Fibroblast of pulmonary artery (primary cell): ENCODE measurements around the gene ASXL2.

Experiments used
- DNase-seq: peaks from one replicate; pipeline ENCODE4 v3.0.0-alpha.2; 2010; ENCODE audit warnings: low read depth
- H3K4me3 ChIP-seq: replicated peaks from 2 replicates; pipeline ENCODE4 v1.5.1; 2011; ENCODE audit warnings: low read depth, mild to moderate bottlenecking, control low read depth, low read length, moderate library complexity
- TF ChIP-seq, protein P1 (sequence below): IDR thresholded peaks from 2 replicates; pipeline ENCODE4 v1.5.1; 2011; ENCODE audit warnings: mild to moderate bottlenecking, control low read depth, low read length, inconsistent platforms; ENCODE audit errors: missing control alignments

Gene ASXL2

DNA sequence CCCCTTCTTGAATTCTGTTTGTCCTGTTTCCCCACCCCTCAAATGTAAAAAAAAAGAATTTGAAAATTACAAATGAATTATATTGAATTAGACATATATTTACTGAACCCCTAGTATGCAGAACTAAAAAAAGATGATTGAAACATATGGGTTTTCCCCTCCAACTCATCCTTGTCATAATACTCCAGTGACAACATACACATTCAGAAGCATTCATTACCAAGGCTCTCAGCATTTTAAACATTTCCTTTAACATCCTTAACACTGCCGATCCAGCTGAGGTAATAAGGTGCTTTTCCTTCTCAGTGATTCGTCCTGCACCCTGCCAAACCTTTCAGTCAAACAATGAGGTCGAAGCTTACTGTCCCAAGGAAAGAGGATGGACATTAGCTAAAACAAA is 151.8 kb downstream of the ASXL2 start:
- DNase-seq, result no peak
- no peak overlapping the region for H3K4me3 ChIP-seq
- TF ChIP-seq, protein P1, sequence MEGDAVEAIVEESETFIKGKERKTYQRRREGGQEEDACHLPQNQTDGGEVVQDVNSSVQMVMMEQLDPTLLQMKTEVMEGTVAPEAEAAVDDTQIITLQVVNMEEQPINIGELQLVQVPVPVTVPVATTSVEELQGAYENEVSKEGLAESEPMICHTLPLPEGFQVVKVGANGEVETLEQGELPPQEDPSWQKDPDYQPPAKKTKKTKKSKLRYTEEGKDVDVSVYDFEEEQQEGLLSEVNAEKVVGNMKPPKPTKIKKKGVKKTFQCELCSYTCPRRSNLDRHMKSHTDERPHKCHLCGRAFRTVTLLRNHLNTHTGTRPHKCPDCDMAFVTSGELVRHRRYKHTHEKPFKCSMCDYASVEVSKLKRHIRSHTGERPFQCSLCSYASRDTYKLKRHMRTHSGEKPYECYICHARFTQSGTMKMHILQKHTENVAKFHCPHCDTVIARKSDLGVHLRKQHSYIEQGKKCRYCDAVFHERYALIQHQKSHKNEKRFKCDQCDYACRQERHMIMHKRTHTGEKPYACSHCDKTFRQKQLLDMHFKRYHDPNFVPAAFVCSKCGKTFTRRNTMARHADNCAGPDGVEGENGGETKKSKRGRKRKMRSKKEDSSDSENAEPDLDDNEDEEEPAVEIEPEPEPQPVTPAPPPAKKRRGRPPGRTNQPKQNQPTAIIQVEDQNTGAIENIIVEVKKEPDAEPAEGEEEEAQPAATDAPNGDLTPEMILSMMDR, result no peak

DNA sequence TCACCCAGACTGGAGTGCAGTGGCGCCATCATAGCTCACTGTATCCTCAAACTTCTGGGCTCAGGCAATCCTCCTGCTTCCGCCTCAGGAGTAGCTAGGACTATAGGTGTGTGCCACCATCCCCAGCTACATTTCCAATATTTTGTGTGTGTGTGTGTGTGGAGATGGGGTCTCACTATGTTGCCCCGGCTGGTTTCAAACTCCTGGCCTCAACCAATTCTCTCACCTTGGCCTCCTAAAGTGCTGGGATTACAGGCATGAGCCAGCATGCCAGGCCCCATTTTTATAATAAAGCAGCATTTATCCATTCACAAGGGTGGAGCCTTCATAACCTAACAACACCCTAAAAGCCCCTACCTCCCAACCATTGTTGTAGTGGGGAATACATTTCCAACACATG is 152.4 kb downstream of the ASXL2 start:
- TF ChIP-seq, protein P1, result no peak
- no peak overlapping the region for H3K4me3 ChIP-seq
- DNase-seq, result no peak

DNA sequence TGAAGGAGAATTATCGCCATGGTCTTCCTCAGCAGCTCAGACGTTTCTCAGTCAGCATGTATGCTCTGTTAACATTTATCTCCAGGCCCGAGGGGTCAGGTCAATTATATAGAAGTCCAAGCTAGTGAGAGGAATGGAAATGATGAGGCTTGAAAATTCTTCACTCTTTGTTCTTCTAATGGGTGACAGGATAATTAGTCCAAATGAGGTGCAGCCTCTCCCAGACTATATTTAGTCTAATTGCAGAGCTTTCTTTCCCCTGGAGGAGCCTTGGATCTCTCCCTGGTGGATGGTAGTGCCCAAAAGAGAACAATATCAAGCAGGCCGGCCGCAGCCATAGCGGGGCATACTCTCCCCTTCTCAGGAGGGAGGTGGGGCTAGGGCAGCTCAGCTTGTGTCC is 153.5 kb downstream of the ASXL2 start:
- DNase-seq, result no peak
- no peak overlapping the region for H3K4me3 ChIP-seq
- TF ChIP-seq, protein P1, result no peak

DNA sequence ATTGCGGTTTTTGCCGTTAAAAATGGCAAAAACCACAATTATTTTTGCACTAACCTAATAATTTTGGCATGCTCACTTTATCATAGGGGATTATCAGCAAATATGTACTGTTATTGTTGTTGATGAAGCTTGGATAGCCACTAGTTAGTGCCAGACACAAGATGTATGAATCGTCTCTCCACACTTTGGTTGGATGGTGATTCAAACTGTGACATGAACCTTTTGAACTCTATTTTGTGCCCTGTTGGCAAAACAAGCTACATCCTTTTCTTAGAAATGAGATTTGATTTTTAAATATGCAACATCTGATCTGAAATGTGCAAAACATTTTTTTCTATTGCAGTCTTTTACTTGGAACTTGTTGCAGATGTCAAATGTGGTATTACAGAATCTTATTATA is 156.1 kb downstream of the ASXL2 start:
- DNase-seq, result no peak
- TF ChIP-seq, protein P1, result no peak
- no peak overlapping the region for H3K4me3 ChIP-seq

DNA sequence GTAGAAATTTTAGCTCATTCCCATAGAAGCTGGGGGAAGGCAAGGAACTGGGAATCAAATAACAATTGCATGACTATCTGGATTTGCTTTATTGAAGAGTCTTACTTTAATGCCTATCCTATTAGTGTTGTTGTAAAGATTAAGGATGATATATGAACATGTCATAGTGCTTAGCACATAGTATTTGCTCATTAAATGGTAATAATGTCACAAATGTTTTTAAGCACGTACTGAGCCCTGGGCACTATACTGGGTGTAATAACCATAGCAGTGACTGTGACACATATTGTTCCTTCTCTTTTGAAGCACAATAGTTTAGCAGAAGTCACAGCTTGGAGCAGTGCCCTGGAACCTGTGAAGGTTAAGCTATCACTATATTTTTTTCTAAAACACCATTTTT is 157.7 kb downstream of the ASXL2 start:
- no peak for DNase-seq
- no peak overlapping the region for H3K4me3 ChIP-seq
- TF ChIP-seq, protein P1, result no peak

DNA sequence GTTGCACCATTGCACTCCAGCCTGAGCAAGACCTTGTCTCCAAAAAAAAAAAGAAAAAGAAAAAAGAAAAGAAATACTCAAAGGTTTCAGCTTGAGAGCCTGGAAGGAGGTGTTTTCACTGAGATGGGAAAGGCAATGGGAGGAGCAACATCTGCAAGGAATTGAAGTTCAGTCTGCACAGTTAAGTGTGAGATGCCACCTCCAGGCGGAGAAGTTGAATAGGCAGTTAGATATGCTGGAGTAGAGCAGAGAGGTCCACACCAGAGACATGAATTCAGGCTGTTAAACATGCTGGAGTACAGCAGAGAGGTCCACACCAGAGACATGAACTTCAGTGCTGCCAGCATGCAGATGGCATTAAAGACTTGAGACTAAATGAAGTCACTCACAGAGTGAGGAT is 163.5 kb downstream of the ASXL2 start:
- TF ChIP-seq, protein P1, result peak; percentile 1
- peak; percentile 14 for DNase-seq
- H3K4me3 ChIP-seq, result no peak overlapping the region

DNA sequence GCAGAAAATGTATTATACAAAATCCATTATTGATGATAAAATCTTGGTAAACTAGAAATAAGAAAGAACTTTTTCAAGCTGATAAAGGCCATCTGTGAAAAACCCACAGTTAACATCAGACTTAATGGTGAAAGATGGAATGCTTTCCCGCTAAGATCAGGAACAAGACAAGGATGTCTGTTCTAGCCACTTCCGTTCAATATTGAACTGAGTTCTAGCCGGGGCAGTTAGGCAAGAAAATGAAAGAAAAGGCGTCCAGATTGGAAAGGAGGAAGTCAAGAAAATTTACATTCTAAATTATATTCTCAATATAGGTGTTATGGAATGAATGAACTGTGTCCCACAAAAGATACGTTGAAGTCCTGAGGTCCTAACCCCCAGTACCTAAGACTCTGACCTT is 165.8 kb downstream of the ASXL2 start:
- TF ChIP-seq, protein P1, result no peak
- no peak for DNase-seq
- H3K4me3 ChIP-seq, result no peak overlapping the region
